IMR-90 (cell line): Measurements from ENCODE around the gene FBXW12. TPM values are rescaled to one million over a fixed set of nuclear protein-coding genes. Genes with fewer than 3 reads are reported as not detected.

ENCODE experiments used
- ATAC-seq: fragments of 200-7000 bp; cut with Tn5 transposase; 2 replicates; pipeline ENCODE4 v1.9.1; 2020; ENCODE audit warnings: low read depth, mild to moderate bottlenecking, moderate library complexity
- BruUV-seq: library from RNA; stranded (reverse); fragments of 400-500 nt; replicated peaks from 2 replicates; lab custom pipeline; 2021; lab: Mats Ljungman, UMichigan
- CTCF ChIA-PET: fragments of 300-600 bp; formaldehyde crosslinking; extraction: SDS; loops from one replicate; lab custom pipeline; 2021; ENCODE audit warnings: antibody characterized with exemption; lab: Yijun Ruan, JAX
- POLR2A ChIA-PET: fragments of 300-600 bp; sonication (Branson Sonifier 250); formaldehyde crosslinking; loops from one replicate; lab custom pipeline; 2022; ENCODE audit warnings: antibody characterized with exemption; ENCODE audit not compliant: unreplicated experiment; lab: Charles Lee
- DNase-seq: peaks from one replicate; pipeline ENCODE4 v3.0.0; 2013
- H2AFZ ChIP-seq: replicated peaks from 2 replicates; pipeline ENCODE3; 2013; ENCODE audit warnings: low read length, mild to moderate bottlenecking; ENCODE audit not compliant: poor library complexity
- H2AK5ac ChIP-seq: 2 replicates; pipeline ENCODE4 v1.6.1; 2013; ENCODE audit warnings: low read depth, low read length, inconsistent platforms
- H2AK9ac ChIP-seq: replicated peaks from 2 replicates; pipeline ENCODE3; 2013; ENCODE audit warnings: mild to moderate bottlenecking, low read depth, low read length, moderate library complexity; ENCODE audit not compliant: poor library complexity
- H2BK120ac ChIP-seq: 2 replicates; pipeline ENCODE4 v1.6.1; 2013; ENCODE audit warnings: low read depth, low read length, inconsistent platforms
- H2BK15ac ChIP-seq: 3 replicates; pipeline ENCODE4 v1.6.1; 2013; ENCODE audit warnings: low read depth, low read length, inconsistent platforms
- H2BK20ac ChIP-seq: 2 replicates; pipeline ENCODE4 v1.6.1; 2013; ENCODE audit warnings: low read depth, mild to moderate bottlenecking, inconsistent platforms, low read length, moderate library complexity
- H2BK5ac ChIP-seq: 2 replicates; pipeline ENCODE4 v1.6.1; 2013; ENCODE audit warnings: mild to moderate bottlenecking, low read depth, low read length, inconsistent platforms; ENCODE audit not compliant: poor library complexity, severe bottlenecking
- H3K14ac ChIP-seq: replicated peaks from 2 replicates; pipeline ENCODE4 v1.6.1; 2013; ENCODE audit warnings: low read depth, low read length, inconsistent platforms
- H3K18ac ChIP-seq: 2 replicates; pipeline ENCODE4 v1.6.1; 2013; ENCODE audit warnings: low read depth, low read length, control low read depth
- H3K23ac ChIP-seq: 2 replicates; pipeline ENCODE4 v1.6.1; 2013; ENCODE audit warnings: low read depth, low read length, inconsistent platforms
- H3K27ac ChIP-seq: 2 replicates; pipeline ENCODE4 v1.5.1; 2013; ENCODE audit warnings: mild to moderate bottlenecking, control low read depth, low read length; ENCODE audit not compliant: insufficient read depth
- H3K27me3 ChIP-seq: 2 replicates; pipeline ENCODE4 v1.6.1; 2013; ENCODE audit warnings: low read length; ENCODE audit not compliant: control insufficient read depth, insufficient read depth
- H3K36me3 ChIP-seq: 2 replicates; pipeline ENCODE4 v1.6.1; 2013; ENCODE audit warnings: low read length, mixed read lengths; ENCODE audit not compliant: control insufficient read depth, insufficient read depth
- H3K4ac ChIP-seq: 2 replicates; pipeline ENCODE4 v1.6.1; 2013; ENCODE audit warnings: low read depth, low read length, inconsistent platforms
- H3K4me1 ChIP-seq: 2 replicates; pipeline ENCODE4 v1.6.1; 2013; ENCODE audit warnings: low read length, mixed read lengths; ENCODE audit not compliant: control insufficient read depth, insufficient read depth
- H3K4me2 ChIP-seq: 2 replicates; pipeline ENCODE4 v1.6.1; 2013; ENCODE audit warnings: low read depth, mild to moderate bottlenecking, control low read depth, low read length, moderate library complexity
- H3K4me3 ChIP-seq: 2 replicates; pipeline ENCODE4 v1.5.1; 2013; ENCODE audit warnings: low read depth, mild to moderate bottlenecking, control low read depth, low read length, moderate library complexity; ENCODE audit not compliant: insufficient read depth
- H3K56ac ChIP-seq: 2 replicates; pipeline ENCODE4 v1.6.1; 2013; ENCODE audit warnings: low read length, inconsistent platforms; ENCODE audit not compliant: insufficient read depth; ENCODE audit errors: extremely low read depth
- H3K79me1 ChIP-seq, 2 experiments: 2 replicates each; pipeline ENCODE4 v1.6.1; 2013; ENCODE audit warnings: low read length in 2 of 2, inconsistent platforms in 1 of 2, low read depth in 1 of 2
- H3K9ac ChIP-seq: 2 replicates; pipeline ENCODE4 v1.6.1; 2013; ENCODE audit warnings: low read depth, low read length, control low read depth
- H3K9me1 ChIP-seq: 2 replicates; pipeline ENCODE4 v1.6.1; 2013; ENCODE audit warnings: low read length, inconsistent platforms; ENCODE audit not compliant: insufficient read depth
- H3K9me3 ChIP-seq: 2 replicates; pipeline ENCODE4 v1.6.1; 2013; ENCODE audit warnings: low read length; ENCODE audit not compliant: control insufficient read depth, insufficient read depth
- H4K20me1 ChIP-seq: 2 replicates; pipeline ENCODE4 v1.6.1; 2013; ENCODE audit warnings: low read length, inconsistent platforms; ENCODE audit not compliant: insufficient read depth
- H4K5ac ChIP-seq: 2 replicates; pipeline ENCODE4 v1.6.1; 2013; ENCODE audit warnings: mild to moderate bottlenecking, low read depth, low read length, control low read depth
- H4K8ac ChIP-seq, 2 experiments: 2 replicates each; pipeline ENCODE4 v1.6.1; 2013; ENCODE audit warnings: low read depth in 2 of 2, low read length in 2 of 2, control low read depth in 1 of 2, inconsistent platforms in 1 of 2
- H4K91ac ChIP-seq: 2 replicates; pipeline ENCODE4 v1.6.1; 2013; ENCODE audit warnings: low read depth, low read length, inconsistent platforms; ENCODE audit not compliant: insufficient read depth
- CHD1 ChIP-seq: IDR thresholded peaks from 2 replicates; pipeline ENCODE4 v1.6.1; 2012; ENCODE audit warnings: low read depth, low read length, improper control_type of control experiment
- CTCF ChIP-seq: conservative IDR thresholded peaks from 2 replicates; pipeline ENCODE4 v1.5.1; 2012; ENCODE audit warnings: mild to moderate bottlenecking, low read depth, low read length, improper control_type of control experiment
- SMC3 ChIP-seq: fragments of 150-350 bp; IDR thresholded peaks from 2 replicates; pipeline ENCODE4 v1.6.1; 2016; ENCODE audit warnings: low read depth, mild to moderate bottlenecking, antibody characterized with exemption, low read length, moderate library complexity
- WGBS, 2 experiments: methylation state at CpG; one replicate each; pipeline versions ENCODE4 v1.1.5 to v1.1.7; 2013; ENCODE audit warnings: missing lambda C conversion rate in 2 of 2; ENCODE audit not compliant: insufficient read length in 1 of 2; ENCODE audit errors: extremely low coverage in 2 of 2; 5-methylcytosine and 5-hydroxymethylcytosine counted together
- dilution Hi-C: fragments of 300-500 bp; cut with HindIII; formaldehyde crosslinking; loops from one replicate; pipeline ENCODE4 v1.14.3; 2018; ENCODE audit warnings: low sequenced_read_pairs; ENCODE audit not compliant: unreplicated experiment
- in situ Hi-C: fragments of 300-500 bp; cut with MboI; formaldehyde crosslinking; loops from 3 replicates; pipeline ENCODE4 v1.14.3; 2019; ENCODE audit warnings: low sequenced_read_pairs, inconsistent platforms, mixed read lengths
- intact Hi-C: fragments of 100-400 bp; cut with micrococcal nuclease; formaldehyde crosslinking; loops from 2 replicates; pipeline ENCODE4 v1.10.0; 2022
- polyA plus RNA-seq, 3 experiments: library from polyadenylated mRNA; depleted of rRNA; stranded (reverse); fragments of >200 nt; gene quantifications; 2 replicates each; pipeline ENCODE4 v1.2.3, GENCODE V29; 2012; ENCODE audit warnings: low replicate concordance in 1 of 3
- total RNA-seq: library from RNA; depleted of rRNA; stranded (reverse); fragments of >200 nt; gene quantifications from 2 replicates; pipeline ENCODE4 v1.2.3, GENCODE V29; 2012

The FBXW12 gene
- total and polyA plus RNA-seq, 2 of the 4 experiments (the other 2 are of a cell fraction): not detected

- no peak overlapping the region for H3K27ac ChIP-seq
- 17% methylated on average over 3 of the region's 7 CpGs; no CpG with 5 or more reads in 1 of the 2 experiments for WGBS, 2 experiments
- no peaks in the 10 kb centered on the region for H3K36me3 ChIP-seq
- BruUV-seq: no TSS peak
- H2BK120ac ChIP-seq: no peak overlapping the region
- H2BK5ac ChIP-seq: no peak overlapping the region
- TF ChIP-seq CHD1 (no peak), SMC3 (no peak), CTCF (no peak)
- intact Hi-C loops: no loop called here
- in situ Hi-C loops: no loop called here
- no peak overlapping the region for H4K5ac ChIP-seq
- H3K79me1 ChIP-seq: no peaks in the 10 kb centered on the region
- POLR2A ChIA-PET: no interaction called here
- H3K9ac ChIP-seq: no peak overlapping the region
- dilution Hi-C loops: no loop called here
- H3K4me1 ChIP-seq: no peaks in the 10 kb centered on the region
- H3K4ac ChIP-seq: no peak overlapping the region
- no peak overlapping the region for H3K23ac ChIP-seq
- H4K20me1 ChIP-seq: no peaks in the 10 kb centered on the region
- H2BK15ac ChIP-seq: no peak overlapping the region
- no peaks in the 10 kb centered on the region for H3K9me1 ChIP-seq
- H4K8ac ChIP-seq: no peak overlapping the region
- H2BK20ac ChIP-seq: no peak overlapping the region
- ATAC-seq (peak; percentile 32; the same call in 1 of the 2 replicates), DNase-seq (no peak)
- CTCF ChIA-PET: no interaction called here
- no peak overlapping the region for H3K14ac ChIP-seq
- H3K18ac ChIP-seq: no peak overlapping the region
- no peak overlapping the region for H4K91ac ChIP-seq
- no peak overlapping the region for H3K56ac ChIP-seq
- no peak overlapping the region for H2AFZ ChIP-seq
- peaks cover 26% of the 10 kb centered on the region for H3K27me3 ChIP-seq
- no peak overlapping the region for H2AK9ac ChIP-seq
- no peak overlapping the region for H3K4me2 ChIP-seq
- H2AK5ac ChIP-seq: no peak overlapping the region
- no peak overlapping the region for H3K4me3 ChIP-seq
- H3K9me3 ChIP-seq: no peaks in the 10 kb centered on the region
Measured at GRCh38 chr3:48369693-48370332, 2.2 kb upstream of the FBXW12 start.
